Liver (tissue), 9 donors: ENCODE measurements around the gene SPAG8. TPM values are rescaled to one million over a fixed set of nuclear protein-coding genes. Genes with fewer than 3 reads are reported as not detected.

Experiments used
- DNase-seq: peaks from one replicate; pipeline ENCODE4 v3.0.0-alpha.2; 2017; ENCODE audit warnings: low spot score
- H3K27ac ChIP-seq, 2 donors: one replicate each; pipeline ENCODE4 v1.7.0; 2013; ENCODE audit warnings: inconsistent platforms in 2 of 2, low read length in 2 of 2, control low read depth in 1 of 2, low read depth in 1 of 2, mild to moderate bottlenecking in 1 of 2
- H3K27me3 ChIP-seq, 4 donors: one replicate each; pipeline versions ENCODE4 v1.6.1 to v1.7.0; 2013; ENCODE audit warnings: low read length in 3 of 4, inconsistent platforms in 1 of 4, mild to moderate bottlenecking in 1 of 4, moderate library complexity in 1 of 4; ENCODE audit not compliant: control insufficient read depth in 4 of 4, insufficient read depth in 4 of 4
- H3K36me3 ChIP-seq, 4 donors: one replicate each; pipeline versions ENCODE4 v1.6.1 to v1.7.0; 2013; ENCODE audit warnings: low read length in 3 of 4, mild to moderate bottlenecking in 3 of 4, low read depth in 1 of 4, moderate library complexity in 1 of 4; ENCODE audit not compliant: control insufficient read depth in 4 of 4, insufficient read depth in 3 of 4
- H3K4me1 ChIP-seq, 4 donors: one replicate each; pipeline versions ENCODE4 v1.6.1 to v1.7.0; 2013; ENCODE audit warnings: low read length in 3 of 4, mild to moderate bottlenecking in 3 of 4, moderate library complexity in 1 of 4; ENCODE audit not compliant: control insufficient read depth in 4 of 4, insufficient read depth in 4 of 4
- H3K4me3 ChIP-seq, 3 donors: one replicate each; pipeline versions ENCODE4 v1.6.1 to v1.7.0; 2013; ENCODE audit warnings: low read length in 3 of 3, control low read depth in 1 of 3, low read depth in 1 of 3, mild to moderate bottlenecking in 1 of 3
- H3K9ac ChIP-seq, 2 donors: one replicate each; pipeline ENCODE4 v1.7.0; 2013; ENCODE audit warnings: low read length in 2 of 2, mild to moderate bottlenecking in 2 of 2, moderate library complexity in 2 of 2, control low read depth in 1 of 2, low read depth in 1 of 2
- H3K9me3 ChIP-seq, 4 donors: one replicate each; pipeline versions ENCODE4 v1.6.1 to v1.7.0; 2013; ENCODE audit warnings: low read length in 3 of 4; ENCODE audit not compliant: control insufficient read depth in 4 of 4
- EGR1 ChIP-seq, 2 donors: IDR thresholded peaks; 2 replicates each; pipeline ENCODE4 v1.6.1; 2016 to 2018; ENCODE audit warnings: antibody characterized with exemption in 2 of 2, low read depth in 2 of 2
- FOXA1 ChIP-seq: IDR thresholded peaks from 2 replicates; pipeline ENCODE4 v1.6.1; 2016; ENCODE audit warnings: antibody characterized with exemption
- FOXA2 ChIP-seq: IDR thresholded peaks from 2 replicates; pipeline ENCODE4 v1.6.1; 2016; ENCODE audit warnings: antibody characterized with exemption
- GABPA ChIP-seq, 2 donors: IDR thresholded peaks in 1 of 2; conservative IDR thresholded peaks in 1 of 2; 2 replicates each; pipeline ENCODE4 v1.6.1; 2016; ENCODE audit warnings: antibody characterized with exemption in 2 of 2, mild to moderate bottlenecking in 1 of 2, moderate library complexity in 1 of 2
- HNF4A ChIP-seq, 2 donors: conservative IDR thresholded peaks; 2 replicates each; pipeline ENCODE4 v1.6.1; 2016; ENCODE audit warnings: antibody characterized with exemption in 2 of 2, mild to moderate bottlenecking in 2 of 2
- HNF4G ChIP-seq: IDR thresholded peaks from 2 replicates; pipeline ENCODE4 v1.6.1; 2016; ENCODE audit warnings: antibody characterized with exemption
- JUND ChIP-seq, 2 donors: IDR thresholded peaks; 2 replicates each; pipeline ENCODE4 v1.6.1; 2016; ENCODE audit warnings: antibody characterized with exemption in 2 of 2
- NR2F2 ChIP-seq: IDR thresholded peaks from 2 replicates; pipeline ENCODE4 v1.6.1; 2016; ENCODE audit warnings: antibody characterized with exemption
- RAD21 ChIP-seq, 2 donors: IDR thresholded peaks; 2 replicates each; pipeline ENCODE4 v1.6.1; 2016; ENCODE audit warnings: antibody characterized with exemption in 2 of 2, mild to moderate bottlenecking in 2 of 2
- RXRA ChIP-seq, 2 donors: IDR thresholded peaks; 2 replicates each; pipeline ENCODE4 v1.6.1; 2017 to 2018; ENCODE audit warnings: antibody characterized with exemption in 2 of 2, mild to moderate bottlenecking in 1 of 2
- SP1 ChIP-seq: IDR thresholded peaks from 2 replicates; pipeline ENCODE4 v1.6.1; 2018; ENCODE audit warnings: antibody characterized with exemption, mild to moderate bottlenecking
- TAF1 ChIP-seq: conservative IDR thresholded peaks from 2 replicates; pipeline ENCODE4 v1.6.1; 2016; ENCODE audit warnings: antibody characterized with exemption, mild to moderate bottlenecking
- YY1 ChIP-seq: IDR thresholded peaks from 2 replicates; pipeline ENCODE4 v1.6.1; 2016; ENCODE audit warnings: antibody characterized with exemption, mild to moderate bottlenecking
- WGBS: extraction: QIAGEN DNeasy Blood & Tissue Kit; methylation state at CpG from one replicate; pipeline ENCODE4 v1.1.7; 2013; 5-methylcytosine and 5-hydroxymethylcytosine counted together
- polyA plus RNA-seq, 2 donors: library from polyadenylated mRNA; stranded (reverse) in 1 of 2; unstranded in 1 of 2; fragments of 200-250 nt in 1 of 2; fragments of >200 nt in 1 of 2; fragmentation: Nextera tagmentation in 1 of 2; extraction: Ambion mirVana in 1 of 2; gene quantifications; one replicate each; pipeline versions ENCODE4 v1.2.1 to v1.2.3, GENCODE V29; 2013 to 2015
- total RNA-seq, 2 donors: library from RNA; depleted of rRNA; stranded (reverse); fragments of >200 nt; gene quantifications; one replicate each; pipeline ENCODE4 v1.2.3, GENCODE V29; 2014
- TF ChIP-seq, protein P1 (sequence below): fragments of 150-350 bp; IDR thresholded peaks from 2 replicates; pipeline ENCODE4 v1.5.1; 2017; ENCODE audit warnings: improper control_type of control experiment, low read depth, low read length; ENCODE audit not compliant: missing input control
- TF ChIP-seq, protein P2 (sequence below): IDR thresholded peaks from 2 replicates; pipeline ENCODE4 v1.6.1; 2016; ENCODE audit warnings: antibody characterized with exemption
- TF ChIP-seq, protein P3 (sequence below): IDR thresholded peaks from 2 replicates; pipeline ENCODE4 v1.6.1; 2016; ENCODE audit warnings: antibody characterized with exemption
- TF ChIP-seq, protein P4 (sequence below): IDR thresholded peaks from 2 replicates; pipeline ENCODE4 v1.6.1; 2016; ENCODE audit warnings: antibody characterized with exemption
- donor health status: healthy.
- donor health status: healthy.
- donor health status: healthy.
- donor health status: healthy.
- donor health status: healthy.

The SPAG8 gene
- total and polyA plus RNA-seq, 4 donors: 0.14 to 0.56 (median 0.19) TPM

DNA sequence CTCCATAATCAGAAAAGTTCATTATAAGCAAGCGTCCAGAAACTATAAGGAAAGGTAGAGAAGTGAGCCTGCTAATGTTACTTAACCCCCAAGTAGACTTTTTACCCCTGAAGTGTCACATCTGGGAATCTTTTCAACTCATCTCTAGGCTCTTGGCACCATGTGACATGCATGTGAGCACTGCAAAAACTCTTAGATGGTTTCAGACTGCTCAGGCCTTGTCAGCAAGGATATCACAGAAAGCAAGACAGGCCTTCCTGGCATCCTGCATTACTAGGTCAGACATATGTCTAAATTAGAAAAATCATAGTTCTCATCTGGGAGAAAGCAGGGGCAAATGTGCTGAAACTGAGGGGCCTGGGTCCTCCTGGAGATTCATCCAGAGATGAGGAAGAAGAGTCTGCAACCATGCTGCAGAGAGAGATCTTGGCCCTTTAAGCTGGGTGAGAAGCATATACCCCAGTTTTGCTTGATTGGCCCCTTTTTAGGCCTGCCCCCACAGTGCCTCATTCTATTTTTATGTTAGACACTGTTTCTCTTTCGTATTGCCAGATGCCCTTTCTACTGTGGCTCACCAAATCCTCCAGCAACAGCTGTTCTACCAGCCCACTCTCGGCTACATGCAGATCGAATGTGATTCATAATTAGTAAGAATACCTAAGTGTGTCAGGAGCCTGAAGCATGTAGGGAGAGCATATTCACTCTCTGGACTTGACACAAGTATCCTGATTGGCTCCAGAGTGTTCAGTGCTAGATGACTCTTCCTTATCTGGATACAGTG, 35.9 kb upstream of the SPAG8 start:
- Histone ChIP-seq H3K9ac (no peak overlapping the region), H3K36me3 (peaks cover 0 to 5% (median 0%) of the 10 kb centered on the region in 4 donors), H3K4me1 (peaks cover 0 to 5% (median 1%) of the 10 kb centered on the region in 4 donors), H3K27ac (no peak overlapping the region), H3K9me3 (no peaks in the 10 kb centered on the region), H3K27me3 (no peaks in the 10 kb centered on the region), H3K4me3 (no peak overlapping the region)
- DNase-seq: no peak
- 86% methylated on average over 4 of the region's 4 CpGs for WGBS
- TF ChIP-seq HNF4G (no peak), RAD21 (IDR thresholded peaks at IDR 0.05) (no peak), JUND (IDR thresholded peaks at IDR 0.05) (no peak)
- TF ChIP-seq, protein P1, sequence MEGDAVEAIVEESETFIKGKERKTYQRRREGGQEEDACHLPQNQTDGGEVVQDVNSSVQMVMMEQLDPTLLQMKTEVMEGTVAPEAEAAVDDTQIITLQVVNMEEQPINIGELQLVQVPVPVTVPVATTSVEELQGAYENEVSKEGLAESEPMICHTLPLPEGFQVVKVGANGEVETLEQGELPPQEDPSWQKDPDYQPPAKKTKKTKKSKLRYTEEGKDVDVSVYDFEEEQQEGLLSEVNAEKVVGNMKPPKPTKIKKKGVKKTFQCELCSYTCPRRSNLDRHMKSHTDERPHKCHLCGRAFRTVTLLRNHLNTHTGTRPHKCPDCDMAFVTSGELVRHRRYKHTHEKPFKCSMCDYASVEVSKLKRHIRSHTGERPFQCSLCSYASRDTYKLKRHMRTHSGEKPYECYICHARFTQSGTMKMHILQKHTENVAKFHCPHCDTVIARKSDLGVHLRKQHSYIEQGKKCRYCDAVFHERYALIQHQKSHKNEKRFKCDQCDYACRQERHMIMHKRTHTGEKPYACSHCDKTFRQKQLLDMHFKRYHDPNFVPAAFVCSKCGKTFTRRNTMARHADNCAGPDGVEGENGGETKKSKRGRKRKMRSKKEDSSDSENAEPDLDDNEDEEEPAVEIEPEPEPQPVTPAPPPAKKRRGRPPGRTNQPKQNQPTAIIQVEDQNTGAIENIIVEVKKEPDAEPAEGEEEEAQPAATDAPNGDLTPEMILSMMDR: no peak
- TF ChIP-seq, protein P2, sequence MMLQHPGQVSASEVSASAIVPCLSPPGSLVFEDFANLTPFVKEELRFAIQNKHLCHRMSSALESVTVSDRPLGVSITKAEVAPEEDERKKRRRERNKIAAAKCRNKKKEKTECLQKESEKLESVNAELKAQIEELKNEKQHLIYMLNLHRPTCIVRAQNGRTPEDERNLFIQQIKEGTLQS: no peak
- TF ChIP-seq, protein P3, sequence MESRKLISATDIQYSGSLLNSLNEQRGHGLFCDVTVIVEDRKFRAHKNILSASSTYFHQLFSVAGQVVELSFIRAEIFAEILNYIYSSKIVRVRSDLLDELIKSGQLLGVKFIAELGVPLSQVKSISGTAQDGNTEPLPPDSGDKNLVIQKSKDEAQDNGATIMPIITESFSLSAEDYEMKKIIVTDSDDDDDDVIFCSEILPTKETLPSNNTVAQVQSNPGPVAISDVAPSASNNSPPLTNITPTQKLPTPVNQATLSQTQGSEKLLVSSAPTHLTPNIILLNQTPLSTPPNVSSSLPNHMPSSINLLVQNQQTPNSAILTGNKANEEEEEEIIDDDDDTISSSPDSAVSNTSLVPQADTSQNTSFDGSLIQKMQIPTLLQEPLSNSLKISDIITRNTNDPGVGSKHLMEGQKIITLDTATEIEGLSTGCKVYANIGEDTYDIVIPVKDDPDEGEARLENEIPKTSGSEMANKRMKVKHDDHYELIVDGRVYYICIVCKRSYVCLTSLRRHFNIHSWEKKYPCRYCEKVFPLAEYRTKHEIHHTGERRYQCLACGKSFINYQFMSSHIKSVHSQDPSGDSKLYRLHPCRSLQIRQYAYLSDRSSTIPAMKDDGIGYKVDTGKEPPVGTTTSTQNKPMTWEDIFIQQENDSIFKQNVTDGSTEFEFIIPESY: no peak

DNA sequence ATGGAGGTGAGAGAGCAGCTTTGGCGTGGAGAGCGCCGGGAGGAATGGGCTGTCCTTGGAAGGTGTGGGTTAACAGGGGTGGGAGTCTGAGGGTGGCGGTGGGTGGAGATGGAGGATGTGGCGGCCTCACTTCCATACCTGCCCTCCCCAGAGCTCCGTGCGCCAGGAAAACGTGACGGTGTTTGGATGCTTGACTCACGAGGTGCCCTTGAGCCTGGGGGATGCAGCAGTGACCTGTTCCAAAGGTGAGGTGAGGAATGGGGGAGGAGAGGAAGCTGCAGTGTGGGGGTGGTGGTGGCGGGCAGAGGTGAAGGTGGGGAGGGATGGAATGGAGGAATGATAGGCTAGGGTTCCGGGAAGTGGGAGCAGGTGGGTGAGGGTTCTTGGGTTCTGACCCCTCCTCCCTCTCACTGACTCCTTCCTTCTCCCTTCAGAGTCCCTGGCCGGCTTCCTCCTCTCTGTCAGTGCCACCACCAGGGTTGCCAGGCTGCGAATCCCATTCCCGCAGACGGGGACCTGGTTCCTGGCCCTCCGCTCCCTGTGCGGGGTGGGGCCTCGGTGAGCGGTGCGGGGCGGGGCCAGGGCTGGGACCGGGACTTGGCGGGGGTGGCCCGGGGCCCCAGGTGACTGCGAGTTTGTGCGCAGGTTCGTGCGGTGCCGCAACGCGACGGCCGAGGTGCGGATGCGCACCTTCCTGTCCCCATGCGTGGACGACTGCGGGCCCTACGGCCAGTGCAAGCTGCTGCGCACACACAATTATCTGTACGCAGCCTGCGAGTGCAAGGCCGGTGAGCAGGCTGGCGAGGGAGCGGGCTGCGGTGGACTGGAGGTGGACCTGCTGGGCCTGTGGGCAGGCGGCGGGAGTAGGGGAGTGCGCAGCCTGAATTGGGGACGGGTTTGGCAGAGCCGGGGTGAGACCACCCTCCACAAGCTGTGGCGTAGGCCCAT, 34.0 kb upstream of the SPAG8 start:
- H3K4me1 ChIP-seq: peaks cover 0 to 5% (median 1%) of the 10 kb centered on the region in 4 donors
- WGBS: 81% methylated on average over 53 of the region's 53 CpGs
- H3K4me3 ChIP-seq: no peak overlapping the region
- peaks cover 0 to 5% (median 0%) of the 10 kb centered on the region in 4 donors for H3K36me3 ChIP-seq
- H3K27me3 ChIP-seq: no peaks in the 10 kb centered on the region
- H3K27ac ChIP-seq: no peak overlapping the region
- no peaks in the 10 kb centered on the region for H3K9me3 ChIP-seq
- no peak overlapping the region for H3K9ac ChIP-seq
- no peak for DNase-seq
- no peak for TF ChIP-seq GABPA (IDR thresholded peaks at IDR 0.05 in 1 of 2, conservative IDR thresholded peaks at IDR 0.05 in 1 of 2)
- TF ChIP-seq, protein P2: no peak
- no peak for TF ChIP-seq HNF4G
- no peak for TF ChIP-seq FOXA1
- no peak for TF ChIP-seq HNF4A (conservative IDR thresholded peaks at IDR 0.05)
- TF ChIP-seq, protein P3: no peak
- no peak for TF ChIP-seq RAD21 (IDR thresholded peaks at IDR 0.05)
- no peak for TF ChIP-seq YY1
- TF ChIP-seq, protein P4, sequence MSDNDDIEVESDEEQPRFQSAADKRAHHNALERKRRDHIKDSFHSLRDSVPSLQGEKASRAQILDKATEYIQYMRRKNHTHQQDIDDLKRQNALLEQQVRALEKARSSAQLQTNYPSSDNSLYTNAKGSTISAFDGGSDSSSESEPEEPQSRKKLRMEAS: no peak
- no peak for TF ChIP-seq SP1
- no peak for TF ChIP-seq TAF1
- TF ChIP-seq NR2F2: no peak
- no peak for TF ChIP-seq JUND (IDR thresholded peaks at IDR 0.05)
- TF ChIP-seq EGR1 (IDR thresholded peaks at IDR 0.05; ENCODE audit: low read depth in 2 of 2): no peak
- TF ChIP-seq, protein P1: no peak
- TF ChIP-seq RXRA (IDR thresholded peaks at IDR 0.05): no peak
- TF ChIP-seq FOXA2: no peak
